Tibial nerve (tissue), 4 donors: ENCODE data around the gene PLAC8. TPM values are rescaled to one million over a fixed set of nuclear protein-coding genes. Genes with fewer than 3 reads are reported as not detected.
A peak's percentile ranks its signal among the peaks of the same experiment; 100 is the strongest.

Source experiments
- DNase-seq, 2 donors: peaks; one replicate each; pipeline ENCODE4 v3.0.0-alpha.2; 2019; ENCODE audit warnings: low spot score in 2 of 2
- H3K27ac ChIP-seq, 4 donors: fragments of 200-600 bp; sonication (generic) in 3 of 4; one replicate each; pipeline ENCODE4 v1.5.1; 2017 to 2019; ENCODE audit warnings: mild to moderate bottlenecking in 1 of 4
- H3K27me3 ChIP-seq, 2 donors: fragments of 200-600 bp; sonication (generic) in 1 of 2; one replicate each; pipeline versions ENCODE4 v1.5.1 to v1.6.0; 2017 to 2019
- H3K36me3 ChIP-seq, 3 donors: fragments of 200-600 bp; sonication (generic); one replicate each; pipeline ENCODE4 v1.5.1; 2018 to 2019
- H3K4me1 ChIP-seq, 4 donors: fragments of 200-600 bp; sonication (generic) in 3 of 4; one replicate each; pipeline ENCODE4 v1.5.1; 2017 to 2019
- H3K4me3 ChIP-seq, 4 donors: fragments of 200-600 bp; sonication (generic) in 3 of 4; one replicate each; pipeline ENCODE4 v1.5.1; 2017 to 2019; ENCODE audit warnings: mild to moderate bottlenecking in 1 of 4, moderate library complexity in 1 of 4
- H3K9me3 ChIP-seq, 4 donors: fragments of 200-600 bp; sonication (generic) in 3 of 4; one replicate each; pipeline ENCODE4 v1.5.1; 2017 to 2019
- EP300 ChIP-seq, 2 donors: sonication (generic); formaldehyde crosslinking; IDR thresholded peaks; one replicate each; pipeline ENCODE4 v1.6.1; 2017; ENCODE audit warnings: antibody characterized with exemption in 2 of 2, mild to moderate bottlenecking in 1 of 2
- POLR2A ChIP-seq, 2 donors: fragments of 450-650 bp; IDR thresholded peaks; one replicate each; pipeline ENCODE4 v1.6.1; 2017; ENCODE audit warnings: antibody characterized with exemption in 2 of 2, mild to moderate bottlenecking in 2 of 2, moderate library complexity in 2 of 2
- WGBS, 2 donors: methylation state at CpG; one replicate each; pipeline ENCODE4 v1.1.5; 2018; 5-methylcytosine and 5-hydroxymethylcytosine counted together
- total RNA-seq, 4 donors: library from RNA; depleted of rRNA; stranded (reverse); fragments of >200 nt; gene quantifications; one replicate each; pipeline ENCODE4 v1.1.0, GENCODE V29; 2016
- TF ChIP-seq, protein P1 (sequence below), 5 experiments: fragments of 200-600 bp in 3 of 5; fragments of 450-650 bp in 2 of 5; sonication (generic) in 3 of 5; IDR thresholded peaks; one replicate each; pipeline ENCODE4 v1.5.1; 2016 to 2019; ENCODE audit warnings: antibody characterized with exemption in 5 of 5, mild to moderate bottlenecking in 3 of 5, moderate library complexity in 2 of 5

The PLAC8 gene
- 1 to 10 TPM in 2 of 4 donors, under 1 TPM in 1, not detected in 1; 0.20 to 5.7 (median 5.4) TPM for total RNA-seq

DNA sequence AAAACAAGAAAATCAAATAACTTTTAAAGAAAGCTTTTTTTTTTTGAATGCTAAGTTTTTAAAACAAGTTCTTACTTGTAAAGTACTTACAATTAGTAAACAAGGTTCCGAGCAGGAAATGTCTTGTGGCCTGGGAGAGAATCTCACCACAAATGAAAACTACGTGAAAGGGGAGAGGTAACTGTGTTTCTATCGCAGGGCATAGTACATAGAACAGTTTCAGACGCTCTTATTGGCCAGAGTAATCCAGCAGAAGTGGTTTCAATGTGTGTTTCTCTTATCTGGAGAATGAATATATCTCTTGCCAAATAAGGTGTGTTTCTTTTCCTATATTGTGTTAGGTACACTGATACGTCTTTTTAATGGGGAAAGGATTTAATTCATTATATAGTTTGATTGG lies at the start of gene PLAC8:
TSS of gene PLAC8 (minus strand) at position 154 of the 400 bp plus-strand sequence. CDS start 6,808 bp downstream, outside the sequence.
- H3K27me3 ChIP-seq, result peaks cover 0 to under 1% of the 10 kb centered on the region in 2 donors
- H3K27ac ChIP-seq, result peak within 1 kb of the TSS in 1 of 4 donors; percentile 54
- peaks cover 0 to 6% (median 0%) of the 10 kb centered on the region in 4 donors for H3K4me1 ChIP-seq
- H3K9me3 ChIP-seq, result no peaks in the 10 kb centered on the region
- DNase-seq, result no peak
- no peak for TF ChIP-seq EP300 (IDR thresholded peaks at IDR 0.05)
- TF ChIP-seq, protein P1, sequence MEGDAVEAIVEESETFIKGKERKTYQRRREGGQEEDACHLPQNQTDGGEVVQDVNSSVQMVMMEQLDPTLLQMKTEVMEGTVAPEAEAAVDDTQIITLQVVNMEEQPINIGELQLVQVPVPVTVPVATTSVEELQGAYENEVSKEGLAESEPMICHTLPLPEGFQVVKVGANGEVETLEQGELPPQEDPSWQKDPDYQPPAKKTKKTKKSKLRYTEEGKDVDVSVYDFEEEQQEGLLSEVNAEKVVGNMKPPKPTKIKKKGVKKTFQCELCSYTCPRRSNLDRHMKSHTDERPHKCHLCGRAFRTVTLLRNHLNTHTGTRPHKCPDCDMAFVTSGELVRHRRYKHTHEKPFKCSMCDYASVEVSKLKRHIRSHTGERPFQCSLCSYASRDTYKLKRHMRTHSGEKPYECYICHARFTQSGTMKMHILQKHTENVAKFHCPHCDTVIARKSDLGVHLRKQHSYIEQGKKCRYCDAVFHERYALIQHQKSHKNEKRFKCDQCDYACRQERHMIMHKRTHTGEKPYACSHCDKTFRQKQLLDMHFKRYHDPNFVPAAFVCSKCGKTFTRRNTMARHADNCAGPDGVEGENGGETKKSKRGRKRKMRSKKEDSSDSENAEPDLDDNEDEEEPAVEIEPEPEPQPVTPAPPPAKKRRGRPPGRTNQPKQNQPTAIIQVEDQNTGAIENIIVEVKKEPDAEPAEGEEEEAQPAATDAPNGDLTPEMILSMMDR (IDR thresholded peaks at IDR 0.05), result no peak
- no peak for TF ChIP-seq POLR2A (IDR thresholded peaks at IDR 0.05)
- WGBS, 2 donors, result 67 to 71% methylated on average over 5 of the region's 5 CpGs
- H3K36me3 ChIP-seq, result no peaks in the 10 kb centered on the region
- H3K4me3 ChIP-seq, result peak within 1 kb of the TSS in 1 of 4 donors; percentile 35

DNA sequence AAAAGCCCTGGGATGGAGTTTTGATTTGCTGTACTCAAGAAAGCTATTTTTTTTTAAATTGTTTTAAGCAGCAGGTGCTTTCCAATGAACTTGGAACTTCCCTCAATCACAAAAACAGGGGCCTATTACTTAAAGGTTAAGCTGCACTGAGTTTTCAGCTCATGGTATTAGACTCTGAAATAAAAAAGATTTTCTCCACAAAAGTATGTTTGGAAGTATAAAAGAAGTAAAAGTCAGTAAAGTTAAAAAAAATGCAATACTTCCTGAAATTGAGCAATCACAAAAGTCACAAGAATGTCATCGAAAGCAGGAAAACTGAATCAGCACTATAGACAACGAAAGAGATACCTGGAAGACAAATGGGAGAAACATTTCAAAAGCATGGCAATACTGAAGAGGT lies 38.9 kb upstream of the PLAC8 start:
- Histone ChIP-seq H3K4me1 (no peaks in the 10 kb centered on the region), H3K27me3 (no peaks in the 10 kb centered on the region), H3K36me3 (no peaks in the 10 kb centered on the region), H3K9me3 (peaks cover 0 to 3% (median 0%) of the 10 kb centered on the region in 4 donors), H3K4me3 (no peak overlapping the region), H3K27ac (no peak overlapping the region)
- WGBS, 2 donors, result 60 to 67% methylated on average over 2 of the region's 2 CpGs
- no peak for DNase-seq
- TF ChIP-seq EP300 (IDR thresholded peaks at IDR 0.05) (peak in 1 of 2 donors; percentile 35), POLR2A (IDR thresholded peaks at IDR 0.05) (no peak)
- TF ChIP-seq, protein P1 (IDR thresholded peaks at IDR 0.05), result no peak

DNA sequence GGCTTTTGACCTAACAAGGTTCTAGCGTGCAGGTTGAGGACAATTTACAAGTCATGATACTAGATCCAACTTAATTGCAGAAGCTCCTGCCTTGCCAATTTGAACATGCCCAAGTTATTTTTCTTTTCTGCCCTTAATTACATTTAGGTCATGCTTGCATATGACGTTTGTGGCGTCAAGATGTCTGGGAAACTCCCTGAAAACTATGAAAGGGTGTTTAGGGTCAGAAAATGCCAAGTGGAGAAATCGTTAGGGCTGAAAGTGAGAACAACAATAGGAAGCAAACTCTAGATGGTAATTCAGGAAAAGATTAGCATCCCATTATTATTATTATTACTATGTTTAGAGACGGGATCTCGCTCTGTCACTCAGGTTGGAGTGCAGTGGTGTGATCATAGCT lies 38.2 kb upstream of the PLAC8 start:
- no peak overlapping the region for H3K27ac ChIP-seq
- no peaks in the 10 kb centered on the region for H3K4me1 ChIP-seq
- H3K36me3 ChIP-seq, result no peaks in the 10 kb centered on the region
- no peak overlapping the region for H3K4me3 ChIP-seq
- DNase-seq, result no peak
- peaks cover 0 to 3% (median 0%) of the 10 kb centered on the region in 4 donors for H3K9me3 ChIP-seq
- H3K27me3 ChIP-seq, result no peaks in the 10 kb centered on the region
- 47 to 58% methylated on average over 6 of the region's 6 CpGs for WGBS, 2 donors
- TF ChIP-seq, protein P1 (IDR thresholded peaks at IDR 0.05), result no peak
- TF ChIP-seq POLR2A (IDR thresholded peaks at IDR 0.05), result no peak
- TF ChIP-seq EP300 (IDR thresholded peaks at IDR 0.05), result no peak

DNA sequence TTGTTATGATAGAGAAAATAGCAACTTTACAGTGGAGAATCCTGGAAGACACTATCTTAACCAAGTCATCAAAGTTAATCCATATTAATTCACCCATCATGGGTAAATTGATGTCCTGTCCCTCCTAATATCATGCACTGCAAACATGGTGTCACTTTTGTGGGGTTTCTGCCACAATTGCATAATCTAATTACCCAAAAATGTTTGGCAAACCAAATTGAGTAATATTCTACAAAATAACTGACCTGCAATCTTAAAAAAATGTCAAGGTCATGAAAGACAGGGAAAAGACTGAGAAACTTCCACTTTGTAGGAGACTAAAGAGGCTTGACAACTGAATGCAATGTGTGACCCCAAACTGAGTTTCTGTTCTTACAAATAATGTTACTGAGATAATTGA lies 37.1 kb upstream of the PLAC8 start:
- no peak overlapping the region for H3K4me3 ChIP-seq
- no peaks in the 10 kb centered on the region for H3K27me3 ChIP-seq
- no peaks in the 10 kb centered on the region for H3K4me1 ChIP-seq
- H3K36me3 ChIP-seq, result no peaks in the 10 kb centered on the region
- H3K9me3 ChIP-seq, result no peaks in the 10 kb centered on the region
- no peak for TF ChIP-seq POLR2A (IDR thresholded peaks at IDR 0.05)
- TF ChIP-seq EP300 (IDR thresholded peaks at IDR 0.05), result no peak
- TF ChIP-seq, protein P1 (IDR thresholded peaks at IDR 0.05), result no peak
- no peak for DNase-seq
- H3K27ac ChIP-seq, result no peak overlapping the region

- no peaks in the 10 kb centered on the region for H3K36me3 ChIP-seq
Measured at GRCh38 chr4:83150653-83151330, 36.3 kb upstream of the PLAC8 start.

More at GRCh38 chr4:83150653-83151330, 36.3 kb upstream of the PLAC8 start:
- no peaks in the 10 kb centered on the region for H3K27me3 ChIP-seq
- no peaks in the 10 kb centered on the region for H3K9me3 ChIP-seq
- H3K4me1 ChIP-seq, result no peaks in the 10 kb centered on the region
- TF ChIP-seq POLR2A (IDR thresholded peaks at IDR 0.05) (no peak), EP300 (IDR thresholded peaks at IDR 0.05) (no peak)
- TF ChIP-seq, protein P1 (IDR thresholded peaks at IDR 0.05), result no peak
- no peak overlapping the region for H3K27ac ChIP-seq
- DNase-seq, result no peak
- 70 to 72% methylated on average over 8 of the region's 8 CpGs for WGBS, 2 donors
- no peak overlapping the region for H3K4me3 ChIP-seq
